ENCODE data around the gene FAR1.

Gene FAR1

DNA sequence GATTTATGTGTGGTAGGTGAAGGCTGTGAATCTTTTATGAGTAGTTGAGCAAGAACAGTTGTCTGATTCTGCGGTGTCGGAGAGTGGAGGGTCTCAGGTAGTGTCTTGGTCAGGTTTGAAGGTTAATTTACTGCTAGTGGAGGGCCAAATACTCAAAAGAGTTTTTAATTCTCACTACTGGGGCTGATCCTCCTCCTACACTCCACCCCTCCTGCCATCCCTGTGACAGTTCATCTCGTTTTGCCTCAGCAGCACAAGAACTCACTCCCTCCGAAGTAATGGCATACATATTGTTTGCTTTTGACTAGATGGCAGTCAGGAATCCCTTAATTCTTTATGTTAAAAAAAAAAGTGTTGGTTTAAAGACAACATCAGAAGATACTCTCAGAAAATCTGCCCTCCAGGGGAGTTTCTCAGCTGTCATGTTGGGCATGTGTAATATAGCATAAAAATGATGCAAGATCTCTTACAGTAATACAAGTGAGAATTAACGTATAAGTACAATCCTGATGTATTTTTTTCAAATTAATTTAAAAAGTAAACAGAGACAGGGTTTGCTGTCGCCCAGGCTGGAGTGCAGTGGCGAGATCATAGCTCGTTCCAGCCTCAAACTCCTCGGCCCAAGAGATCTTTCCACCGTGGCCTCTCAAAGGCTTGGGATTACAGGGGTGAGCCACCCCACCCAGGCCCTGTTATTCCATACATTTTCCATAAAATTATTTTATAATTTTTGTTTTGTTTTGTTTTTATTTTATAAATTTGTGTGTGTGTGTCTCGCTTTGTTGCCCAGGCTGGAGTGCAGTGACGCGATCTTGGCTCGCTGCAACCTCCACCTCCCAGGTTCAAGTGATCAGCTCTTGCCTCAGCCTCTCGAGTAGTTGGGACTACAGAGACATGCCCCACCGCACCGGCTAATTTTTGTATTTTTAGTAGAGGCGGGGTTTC is 1.3 kb downstream of the FAR1 start:
- no peak for DNase-seq

- no peak for DNase-seq
Observed at GRCh38 chr11:13672576-13673210, 4.2 kb downstream of the FAR1 start.

DNA sequence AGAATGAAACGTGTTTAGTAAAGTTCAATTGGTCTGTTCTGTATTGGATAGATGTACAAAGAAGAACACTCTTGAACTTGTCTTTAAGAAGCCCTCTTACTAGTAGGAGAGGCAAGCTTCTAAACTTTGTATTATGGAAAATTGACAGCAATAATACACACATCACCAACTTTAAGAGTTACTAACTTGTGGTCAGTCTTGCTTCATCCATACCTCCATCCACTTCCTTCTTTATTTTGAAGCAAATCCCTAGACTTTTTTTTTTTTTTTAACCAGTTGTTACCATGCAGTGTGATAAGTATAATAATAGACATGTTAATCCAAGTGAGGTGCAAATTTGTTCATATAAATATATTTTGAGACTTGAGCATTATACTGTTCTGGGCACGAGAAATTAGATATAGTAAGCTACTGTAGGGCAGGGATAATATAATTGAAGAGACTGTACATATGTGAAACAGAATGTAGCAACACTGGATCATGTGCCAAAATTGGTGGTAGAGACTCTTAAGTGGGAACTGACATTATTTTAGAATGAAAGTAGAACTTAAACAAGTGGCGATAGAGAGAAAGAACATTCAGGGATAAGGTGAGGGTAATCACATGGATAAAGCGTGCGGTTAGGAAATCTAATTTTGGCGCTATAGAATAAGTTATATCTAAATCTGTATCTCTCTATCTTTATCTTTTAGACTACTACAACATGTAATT is 6.5 kb downstream of the FAR1 start:
- DNase-seq = no peak

DNA sequence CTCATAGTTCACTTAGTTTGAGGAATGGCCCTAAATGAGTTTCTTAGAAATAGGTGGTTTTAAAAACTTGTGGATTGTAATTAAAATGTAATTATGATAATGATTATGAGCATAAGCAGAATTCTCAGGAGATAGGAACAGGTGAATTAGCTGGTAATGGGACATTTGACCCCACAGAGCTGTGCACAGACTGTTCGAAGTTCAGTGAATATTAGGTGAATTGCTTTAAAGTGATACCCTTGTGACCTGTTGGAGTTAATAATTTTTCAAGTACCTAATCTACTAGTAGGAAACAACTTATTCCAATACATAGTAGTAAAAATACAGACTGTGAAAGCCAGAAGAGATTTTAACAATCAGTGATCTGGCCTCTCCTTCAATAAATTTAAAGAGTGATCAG is 8.1 kb downstream of the FAR1 start:
- DNase-seq = no peak

DNA sequence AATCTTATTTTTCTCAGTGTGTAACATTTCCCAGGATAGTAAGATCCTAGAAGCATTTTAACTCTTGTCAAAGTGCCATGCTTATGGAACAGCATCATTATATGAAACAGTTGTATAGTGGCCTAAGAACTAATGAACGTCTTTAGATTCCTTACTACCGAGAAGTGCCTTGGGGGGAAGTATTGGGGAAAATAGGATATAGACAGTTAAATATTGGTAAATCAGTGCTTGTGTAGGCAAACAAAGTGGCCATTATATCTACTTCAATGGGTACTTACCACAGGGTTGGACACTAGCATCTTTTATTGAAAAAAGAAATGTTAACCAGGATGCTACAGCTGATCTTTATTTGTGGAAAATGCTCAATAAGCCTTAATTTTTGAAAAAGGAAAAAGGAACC is 11.3 kb downstream of the FAR1 start:
- no peak for DNase-seq

- no peak for DNase-seq
Observed at GRCh38 chr11:13680501-13681264, 12.2 kb downstream of the FAR1 start.

DNA sequence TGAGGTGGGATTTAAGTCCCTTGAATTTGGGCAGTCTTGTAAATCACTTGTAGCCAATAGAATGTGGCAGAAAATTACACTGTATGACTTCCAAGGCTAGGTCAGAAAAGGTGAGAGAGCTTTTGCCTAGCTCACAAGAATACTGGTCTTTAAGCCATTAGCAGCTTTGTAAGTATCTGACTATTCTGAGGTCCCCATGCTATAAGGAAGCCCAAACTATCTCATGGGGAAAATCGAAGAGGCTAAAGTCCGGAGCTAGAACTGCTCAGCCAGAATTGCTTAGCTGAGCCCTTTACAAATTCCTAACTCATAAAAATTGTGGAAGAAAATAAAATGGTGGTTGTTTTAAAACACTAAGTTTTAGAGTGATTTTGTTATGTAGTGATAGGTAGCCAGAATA is 13.0 kb downstream of the FAR1 start:
- no peak for DNase-seq

GRCh38 chr11:13682212-13682611 is 13.7 kb downstream of the FAR1 start:
- DNase-seq = no peak

GRCh38 chr11:13685461-13686108 is 17.1 kb downstream of the FAR1 start:
- no peak for DNase-seq

GRCh38 chr11:13686776-13687175 is 18.3 kb downstream of the FAR1 start:
- DNase-seq = no peak

DNA sequence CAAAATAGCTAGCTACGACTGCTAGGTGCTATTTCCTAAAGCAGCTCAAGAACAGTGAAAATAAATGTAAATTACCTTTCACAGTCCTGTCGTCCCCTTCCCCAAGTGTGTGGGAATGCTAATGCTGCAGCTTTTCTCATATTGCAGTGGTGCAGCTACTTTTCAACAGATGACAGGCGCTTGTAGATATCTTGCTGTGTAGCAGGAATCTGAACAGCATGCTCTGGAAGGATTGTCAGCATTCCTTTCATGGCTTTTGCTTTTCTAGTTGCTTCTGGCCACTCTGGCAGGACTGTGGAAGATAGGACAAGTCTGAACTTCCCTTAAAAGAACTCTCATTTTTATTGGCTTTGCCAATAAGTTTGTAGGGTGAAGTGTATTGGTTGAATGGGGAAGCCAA is 18.8 kb downstream of the FAR1 start:
- no peak for DNase-seq

DNA sequence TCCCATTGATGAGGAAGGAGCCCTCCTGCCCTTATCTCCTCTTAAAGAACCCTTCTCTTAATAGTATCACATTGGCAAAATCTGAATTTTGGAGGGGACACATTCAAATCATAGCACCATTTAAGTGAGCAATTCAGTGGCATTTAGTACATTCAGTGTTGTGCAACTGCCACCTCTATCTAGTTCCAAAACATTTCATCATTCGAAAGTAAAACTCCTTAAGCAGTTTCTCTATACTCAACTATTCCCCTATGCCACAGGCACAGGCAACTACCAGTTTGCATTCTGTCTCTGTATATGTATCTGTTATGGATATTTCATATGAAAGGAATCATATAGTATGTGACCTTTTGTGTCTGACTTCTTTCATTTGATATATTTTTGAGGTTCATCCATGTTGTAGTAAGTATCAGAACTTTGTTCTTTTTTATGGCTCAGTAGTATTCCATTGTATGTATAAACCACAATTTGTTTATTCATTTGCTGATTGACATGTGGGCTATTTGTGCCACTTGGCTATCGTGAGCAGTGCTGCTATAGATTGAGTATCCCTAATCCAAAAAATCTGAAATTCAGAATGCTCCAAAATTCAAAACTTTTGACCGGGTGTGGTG is 22.9 kb downstream of the FAR1 start:
- DNase-seq = no peak

DNA sequence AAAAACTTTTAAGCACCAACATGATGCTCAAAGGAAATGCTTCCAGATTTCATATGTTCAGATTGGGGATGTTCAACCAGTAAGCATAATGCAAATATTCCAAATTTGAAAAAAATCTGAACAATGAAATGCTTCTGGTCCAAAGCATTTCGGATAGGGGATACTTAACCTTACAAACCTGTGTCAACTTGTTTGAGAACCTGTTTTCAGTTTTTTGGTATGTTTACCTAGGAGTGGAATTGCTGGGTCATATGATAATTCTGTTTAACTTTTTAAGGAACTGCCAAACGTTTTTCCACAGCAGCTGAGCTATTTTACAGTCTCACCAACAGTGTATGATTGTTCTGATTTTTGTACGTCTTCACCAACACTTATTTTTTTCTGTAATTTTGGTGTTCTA is 23.7 kb downstream of the FAR1 start:
- no peak for DNase-seq

DNA sequence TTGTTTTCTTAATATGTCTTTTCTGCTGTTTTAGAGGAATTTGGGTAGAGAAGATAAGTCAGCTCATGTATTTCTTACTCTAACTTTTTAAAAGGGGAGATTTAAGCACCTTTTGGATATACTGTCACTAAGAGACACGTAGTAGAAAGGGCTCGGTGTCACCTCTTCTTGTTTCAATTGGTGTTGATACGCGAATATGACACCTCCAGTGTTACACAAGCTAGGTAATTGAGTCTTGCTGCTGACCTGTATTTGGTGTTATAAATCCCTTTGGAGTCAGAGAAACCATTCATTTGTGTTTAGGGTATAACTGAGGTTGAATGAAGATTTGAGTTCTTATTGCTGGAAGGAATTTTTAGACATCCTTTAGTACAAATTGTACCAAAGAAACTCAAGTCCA is 25.6 kb downstream of the FAR1 start:
- no peak for DNase-seq

GRCh38 chr11:13695886-13696285 is 27.4 kb downstream of the FAR1 start:
- DNase-seq = no peak

DNA sequence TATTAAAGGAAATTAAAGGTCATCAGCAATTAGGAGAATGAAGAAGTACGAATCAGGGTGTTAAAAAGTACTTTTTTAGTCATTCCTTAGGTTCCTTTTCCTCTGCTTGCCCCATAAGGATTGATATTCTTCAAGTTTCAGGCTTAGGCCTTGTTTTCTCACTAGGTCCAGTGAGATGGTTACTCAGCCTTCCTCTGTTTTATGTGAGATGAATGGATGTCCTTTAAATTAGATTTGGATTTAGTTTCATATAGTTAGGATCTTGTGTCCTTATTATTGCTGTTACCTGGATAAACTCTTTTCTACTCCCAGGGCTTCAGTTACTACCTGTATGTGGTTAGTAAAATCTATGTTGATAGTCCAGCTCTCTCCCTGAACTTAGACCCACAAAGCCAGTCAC is 29.2 kb downstream of the FAR1 start:
- DNase-seq = no peak

DNA sequence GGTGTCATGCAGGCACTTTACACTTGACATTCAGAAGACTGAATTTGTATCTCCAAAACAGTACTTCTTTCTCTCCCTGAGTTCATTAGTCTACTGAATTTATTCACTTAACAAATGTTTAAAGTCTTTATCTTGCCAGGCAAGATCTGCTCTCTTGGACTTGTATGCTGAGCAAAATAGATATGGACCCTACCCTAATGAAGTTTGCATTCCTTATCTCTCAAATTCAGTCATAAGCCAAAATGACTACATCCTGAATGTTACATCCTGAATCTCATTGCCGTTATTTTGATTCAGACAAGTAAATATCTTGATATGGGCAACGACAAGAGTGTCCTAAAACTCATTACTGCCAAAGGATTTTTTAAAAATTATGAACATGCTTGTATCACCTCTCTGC is 29.7 kb downstream of the FAR1 start:
- no peak for DNase-seq

DNA sequence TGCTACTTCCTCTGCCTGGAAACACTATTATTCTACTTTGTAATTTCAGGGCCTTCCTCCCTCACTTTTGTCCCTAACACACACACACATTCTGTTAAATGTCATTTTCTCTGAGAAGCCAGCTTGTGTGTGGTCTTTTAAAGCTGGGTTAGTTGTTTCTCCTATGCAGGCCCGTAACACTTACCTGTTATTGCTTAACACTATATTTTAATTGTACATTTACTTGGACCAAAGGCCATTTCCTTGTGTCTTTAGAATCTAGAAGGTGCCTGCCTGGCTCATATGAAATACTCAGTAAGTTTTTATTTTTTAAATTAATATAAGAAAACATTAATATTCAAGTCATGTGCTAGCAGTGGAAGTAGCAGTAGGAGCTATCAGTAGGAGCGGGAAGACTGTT is 30.6 kb downstream of the FAR1 start:
- no peak for DNase-seq

GRCh38 chr11:13699870-13700269 is 31.4 kb downstream of the FAR1 start:
- no peak for DNase-seq

DNA sequence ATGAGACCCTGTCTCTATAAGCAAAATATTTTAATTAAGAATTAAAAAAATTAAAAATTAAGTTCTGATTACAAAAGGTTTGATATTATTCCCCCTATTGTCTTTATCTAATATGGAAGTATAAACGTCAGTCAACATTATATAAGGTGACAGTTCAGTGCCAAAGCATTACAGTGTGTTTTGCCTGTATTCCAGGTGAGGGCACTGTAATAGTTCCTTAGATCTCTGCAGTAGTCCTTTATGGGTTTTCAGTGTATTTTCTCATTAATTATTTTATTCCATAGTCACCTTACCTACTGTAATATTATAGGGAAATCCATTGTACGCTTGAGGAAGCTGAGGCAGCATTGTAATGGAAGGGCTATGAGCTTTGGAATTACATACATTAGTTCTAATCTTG is 33.0 kb downstream of the FAR1 start:
- DNase-seq = no peak

DNA sequence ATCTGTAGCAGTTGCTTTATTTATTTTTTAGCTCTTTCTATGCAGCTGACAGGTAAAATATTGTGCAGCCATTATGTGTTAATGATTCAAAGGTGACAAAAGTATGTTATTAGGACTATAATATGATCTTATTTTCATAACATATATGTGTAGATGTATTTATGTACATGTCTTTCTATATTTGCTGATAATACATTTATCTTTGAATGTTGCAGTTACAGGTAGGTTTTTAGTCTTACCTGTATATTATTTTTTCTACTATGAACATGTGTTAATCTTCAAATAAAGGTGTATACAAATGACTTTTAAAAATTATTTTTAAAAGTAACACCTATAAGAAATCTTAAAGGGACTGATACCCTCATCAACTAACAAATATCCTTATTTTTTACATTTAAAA is 33.6 kb downstream of the FAR1 start:
- DNase-seq = no peak

DNA sequence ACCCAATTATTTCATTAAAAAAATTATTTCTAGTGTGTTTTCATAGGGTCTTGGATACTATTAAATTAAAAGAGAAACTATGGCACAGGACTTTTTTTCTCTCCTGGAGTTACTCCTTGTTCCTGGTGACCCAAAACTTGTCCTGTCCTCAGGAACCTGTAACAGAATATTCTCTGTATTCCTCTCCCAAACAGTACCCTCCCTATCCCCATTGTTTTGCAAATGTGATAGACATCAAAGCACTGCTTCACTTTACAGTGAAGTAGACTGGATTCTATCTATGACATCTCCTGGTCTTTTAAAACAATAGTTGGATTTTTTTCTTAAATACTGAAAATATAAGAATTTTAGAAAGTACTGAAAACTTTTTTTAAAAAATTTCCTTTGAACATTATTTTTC is 37.2 kb downstream of the FAR1 start:
- DNase-seq = no peak
